ENCODE measurements around the gene VPS52. TPM values are rescaled to one million over a fixed set of nuclear protein-coding genes. Genes with fewer than 3 reads are reported as not detected.

Gene VPS52
- total and polyA plus RNA-seq, 9 of the 15 experiments (the other 6 are each of a cell fraction or from before 2014, with no cell fraction given): 24.4 to 103 (median 40.2) TPM

GRCh38 chr6:33208091-33208967, 63.3 kb downstream of the VPS52 start, which contains the start of gene RING1 (continued):
- TF ChIP-seq ZZZ3 (IDR thresholded peaks at IDR 0.05): no peak
- TF ChIP-seq CREB1 (IDR thresholded peaks at IDR 0.05): peak; percentile 96
- TF ChIP-seq CREB1 (CRISPR knock-in tag; IDR thresholded peaks at IDR 0.05): peak; percentile 98
- no peak for TF ChIP-seq ZNF830 (CRISPR knock-in tag; IDR thresholded peaks at IDR 0.05)
- no peak for TF ChIP-seq PCBP2 (IDR thresholded peaks at IDR 0.05; ENCODE audit: low read depth, low read length, poor library complexity, severe bottlenecking)
- TF ChIP-seq, protein P1, sequence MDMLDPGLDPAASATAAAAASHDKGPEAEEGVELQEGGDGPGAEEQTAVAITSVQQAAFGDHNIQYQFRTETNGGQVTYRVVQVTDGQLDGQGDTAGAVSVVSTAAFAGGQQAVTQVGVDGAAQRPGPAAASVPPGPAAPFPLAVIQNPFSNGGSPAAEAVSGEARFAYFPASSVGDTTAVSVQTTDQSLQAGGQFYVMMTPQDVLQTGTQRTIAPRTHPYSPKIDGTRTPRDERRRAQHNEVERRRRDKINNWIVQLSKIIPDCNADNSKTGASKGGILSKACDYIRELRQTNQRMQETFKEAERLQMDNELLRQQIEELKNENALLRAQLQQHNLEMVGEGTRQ (CRISPR knock-in tag; IDR thresholded peaks at IDR 0.05): no peak
- TF ChIP-seq MTA1 (IDR thresholded peaks at IDR 0.05; ENCODE audit: borderline replicate concordance): peak; percentile 93
- peak; percentile 86 for TF ChIP-seq FUS (optimal IDR thresholded peaks at IDR 0.05; ENCODE audit: low read depth, low read length)
- no peak for TF ChIP-seq ZEB2 (IDR thresholded peaks at IDR 0.05)
- TF ChIP-seq FIP1L1 (IDR thresholded peaks at IDR 0.05; ENCODE audit: low read depth, low read length, poor library complexity, severe bottlenecking): peak; percentile 78
- TF ChIP-seq ZNF586 (CRISPR knock-in tag; conservative IDR thresholded peaks at IDR 0.05): no peak
- TF ChIP-seq PPARD (CRISPR knock-in tag; IDR thresholded peaks at IDR 0.05): no peak
- no peak for TF ChIP-seq SRSF9 (IDR thresholded peaks at IDR 0.05; ENCODE audit: borderline replicate concordance, low read depth, low read length)
- TF ChIP-seq GTF2E2 (tag; IDR thresholded peaks at IDR 0.05): peak; percentile 85; the same call in 1 of the 2 replicates
- TF ChIP-seq ZNF707 (CRISPR knock-in tag; conservative IDR thresholded peaks at IDR 0.05): no peak
- no peak for TF ChIP-seq DNMT1 (IDR thresholded peaks at IDR 0.05)
- TF ChIP-seq ZNF561 (CRISPR knock-in tag; conservative IDR thresholded peaks at IDR 0.05): no peak
- no peak for TF ChIP-seq TAF7 (tag; IDR thresholded peaks at IDR 0.05)
- no peak for TF ChIP-seq MEIS2 (IDR thresholded peaks at IDR 0.05; ENCODE audit: partially characterized antibody)
- peak; percentile 50; the same call in 1 of the 2 replicates for TF ChIP-seq GABPB2 (CRISPR knock-in tag; conservative IDR thresholded peaks at IDR 0.05)
- TF ChIP-seq RB1 (IDR thresholded peaks at IDR 0.05; ENCODE audit: low read depth): peak; percentile 98
- TF ChIP-seq PTBP1 (IDR thresholded peaks at IDR 0.05; ENCODE audit: low read depth, low read length): no peak
- TF ChIP-seq HNRNPK (IDR thresholded peaks at IDR 0.05; ENCODE audit: low read depth, low read length, poor library complexity, severe bottlenecking): no peak
- no peak for TF ChIP-seq CHD4 (IDR thresholded peaks at IDR 0.05; ENCODE audit: insufficient read depth, insufficient replicate concordance, low read depth, low read length, poor library complexity, severe bottlenecking)
- no peak for TF ChIP-seq ZNF184 (CRISPR knock-in tag; IDR thresholded peaks at IDR 0.05)
- TF ChIP-seq FOS (IDR thresholded peaks at IDR 0.05; ENCODE audit: extremely low read depth, insufficient read length): no peak
- TF ChIP-seq, protein P2, sequence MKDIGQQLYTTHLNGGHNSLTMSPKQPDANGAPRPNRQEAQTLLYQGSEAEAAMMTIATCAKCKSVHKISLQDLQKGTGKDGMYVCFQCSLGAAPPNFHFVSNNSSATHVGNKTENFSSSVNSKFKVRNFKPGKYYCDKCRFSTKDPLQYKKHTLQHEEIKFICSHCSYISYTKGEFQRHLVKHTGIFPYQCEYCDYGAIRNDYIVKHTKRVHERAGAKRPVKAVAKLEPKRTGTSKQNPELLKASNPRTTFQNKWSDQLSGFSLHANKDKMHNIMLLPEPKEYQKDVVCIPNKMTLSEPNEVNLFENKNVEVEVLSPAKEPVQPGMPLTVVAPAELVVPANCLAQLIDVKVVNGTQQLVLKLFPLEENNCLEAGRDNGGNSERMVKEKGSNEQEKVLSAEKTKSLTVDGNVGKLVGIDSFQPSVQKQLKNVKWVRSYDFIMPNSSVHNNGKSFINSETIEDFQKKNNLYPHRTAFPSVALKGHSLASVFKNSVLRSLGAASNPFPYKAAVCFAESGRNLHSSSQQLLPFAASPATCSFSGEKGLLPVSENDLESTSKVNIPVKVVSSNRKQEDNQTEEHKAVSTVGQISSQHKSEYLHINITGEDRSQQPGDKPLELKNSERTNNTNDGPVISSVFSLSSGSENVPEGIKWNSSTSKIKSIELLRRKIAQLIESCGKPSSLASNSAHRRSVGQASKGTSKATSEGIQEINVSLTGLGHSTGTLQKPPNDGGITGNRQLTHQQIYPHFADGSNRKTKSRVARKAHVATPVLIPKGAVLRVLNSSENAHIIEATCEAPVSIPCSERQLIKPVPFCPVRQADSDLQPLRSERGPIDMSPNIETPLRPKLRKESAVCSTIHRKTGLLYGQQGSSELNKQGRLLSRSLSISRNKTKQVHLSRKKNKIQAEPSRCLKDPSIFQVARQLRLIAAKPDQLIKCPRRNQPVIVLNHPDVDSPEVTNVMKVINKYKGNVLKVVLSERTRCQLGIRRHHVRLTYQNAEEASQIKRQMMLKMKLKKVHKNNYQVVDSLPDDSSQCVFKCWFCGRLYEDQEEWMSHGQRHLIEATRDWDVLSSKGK (CRISPR knock-in tag; IDR thresholded peaks at IDR 0.05): no peak
